SJSA1 (cell line): Measurements from ENCODE around the gene NFIC. TPM values are rescaled to one million over a fixed set of nuclear protein-coding genes. Genes with fewer than 3 reads are reported as not detected.
"Not testable (repeated sequence)": the region's sequence is repeated elsewhere in the genome, so short reads cannot be mapped to it uniquely, and the experiment has no call there.

Experiments used
- DNase-seq, 2 experiments: peaks; one replicate each; pipeline ENCODE4 v3.0.0-alpha.2; 2015 to 2020; ENCODE audit warnings: low spot score in 2 of 2, low read depth in 1 of 2
- H3K27ac ChIP-seq: fragments of 250-450 bp; sonication (Bioruptor Pico); 2 replicates; pipeline ENCODE4 v1.5.1; 2020; ENCODE audit warnings: mild to moderate bottlenecking, moderate library complexity
- H3K27me3 ChIP-seq: fragments of 250-450 bp; sonication (Bioruptor Pico); replicated peaks from 2 replicates; pipeline ENCODE4 v1.5.1; 2020; ENCODE audit warnings: mild to moderate bottlenecking, moderate library complexity
- H3K36me3 ChIP-seq: fragments of 250-450 bp; sonication (Bioruptor Pico); 2 replicates; pipeline ENCODE4 v1.5.1; 2020; ENCODE audit warnings: mild to moderate bottlenecking
- H3K4me1 ChIP-seq: fragments of 250-450 bp; sonication (Bioruptor Pico); replicated peaks from 2 replicates; pipeline ENCODE4 v1.6.1; 2021; ENCODE audit warnings: mild to moderate bottlenecking
- H3K4me3 ChIP-seq: fragments of 250-450 bp; sonication (Bioruptor Pico); 2 replicates; pipeline ENCODE4 v1.5.1; 2020; ENCODE audit warnings: mild to moderate bottlenecking
- H3K9me3 ChIP-seq: fragments of 250-450 bp; sonication (Bioruptor Pico); replicated peaks from 2 replicates; pipeline ENCODE4 v1.5.1; 2020; ENCODE audit warnings: mild to moderate bottlenecking
- total RNA-seq: library from RNA; depleted of rRNA; stranded (reverse); fragments of >200 nt; shearing (Covaris generic); gene quantifications from 2 replicates; pipeline ENCODE4 v1.2.3, GENCODE V29; 2014

NFIC gene
- total RNA-seq, 1 experiment from 2014 or later: 27.6 TPM

DNA sequence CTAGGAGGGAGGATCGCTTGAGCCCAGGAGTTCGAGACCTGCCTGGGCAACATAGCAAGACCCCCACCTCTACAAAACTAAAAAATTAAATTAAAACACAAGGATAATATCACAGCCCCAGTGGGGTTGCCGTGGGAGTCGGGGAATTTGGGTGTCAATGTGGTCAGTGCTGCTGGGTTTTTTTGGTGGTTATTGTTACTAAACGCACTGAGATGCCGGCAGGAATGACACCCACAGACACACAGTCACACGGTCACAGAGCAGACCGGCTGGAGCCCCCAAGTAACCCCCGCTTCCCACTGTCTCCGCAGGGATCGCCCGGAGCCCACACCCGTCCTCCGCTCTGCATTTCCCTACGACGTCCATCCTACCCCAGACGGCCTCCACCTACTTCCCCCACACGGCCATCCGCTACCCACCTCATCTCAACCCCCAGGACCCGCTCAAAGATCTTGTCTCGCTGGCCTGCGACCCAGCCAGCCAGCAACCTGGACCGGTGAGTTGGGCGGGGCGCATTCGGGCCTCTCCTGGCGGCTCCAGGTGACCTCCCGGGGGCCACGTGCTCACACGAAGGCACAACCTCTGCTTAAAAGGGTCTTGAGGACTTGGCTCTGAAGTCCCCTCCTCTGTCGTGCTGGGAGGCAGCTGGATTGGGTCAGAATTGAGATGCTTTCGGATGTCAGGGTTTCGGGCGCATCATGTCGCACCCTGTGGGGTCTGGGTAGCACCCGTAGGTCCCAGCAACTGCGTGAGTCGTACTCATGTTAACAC, 86.0 kb downstream of the NFIC start:
- DNase-seq: peak in 1 of 2 experiments; percentile 42
- Histone ChIP-seq H3K27ac (no peak overlapping the region), H3K27me3 (no peaks in the 10 kb centered on the region), H3K4me3 (no peak overlapping the region), H3K4me1 (peaks cover 8% of the 10 kb centered on the region), H3K36me3 (peaks cover 86% of the 10 kb centered on the region), H3K9me3 (no peaks in the 10 kb centered on the region)

DNA sequence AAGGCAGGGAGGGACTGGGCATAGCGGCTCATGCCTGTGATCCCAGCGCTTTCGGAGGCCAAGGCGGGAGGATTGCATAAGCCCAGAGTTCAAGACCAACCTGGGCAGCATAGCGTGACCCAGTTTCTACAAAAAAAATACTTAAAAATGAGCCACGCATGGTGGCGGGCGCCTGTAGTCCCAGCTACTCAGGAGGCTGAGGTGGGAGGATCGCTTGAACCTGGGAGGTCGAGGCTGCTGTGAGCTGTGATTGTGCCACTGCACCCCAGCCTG, 86.5 kb downstream of the NFIC start:
- DNase-seq, H3K9me3 ChIP-seq, H3K27ac ChIP-seq, H3K27me3 ChIP-seq, H3K4me3 ChIP-seq, H3K4me1 ChIP-seq: not testable (repeated sequence)
- peaks cover 86% of the 10 kb centered on the region for H3K36me3 ChIP-seq

DNA sequence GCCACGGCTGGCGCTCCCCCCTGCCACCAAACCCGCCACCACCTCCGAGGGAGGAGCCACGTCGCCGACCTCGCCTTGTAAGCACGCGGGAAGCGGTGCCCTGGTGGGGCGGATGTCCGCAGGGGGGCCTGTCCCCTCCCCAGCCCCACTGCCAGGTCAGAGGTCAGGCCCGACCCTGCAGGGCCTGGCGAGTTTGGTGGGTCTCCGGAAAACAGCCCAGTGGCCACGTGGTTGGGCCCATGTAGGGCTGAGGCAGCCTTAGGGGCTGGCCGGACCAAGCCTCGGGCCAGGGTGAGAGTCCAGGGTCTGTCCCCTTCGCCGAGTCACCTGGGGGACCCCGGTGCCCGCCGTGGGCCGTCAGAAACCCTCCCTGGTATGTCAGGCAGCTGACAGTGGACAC, 87.5 kb downstream of the NFIC start:
- H3K27ac ChIP-seq: no peak overlapping the region

DNA sequence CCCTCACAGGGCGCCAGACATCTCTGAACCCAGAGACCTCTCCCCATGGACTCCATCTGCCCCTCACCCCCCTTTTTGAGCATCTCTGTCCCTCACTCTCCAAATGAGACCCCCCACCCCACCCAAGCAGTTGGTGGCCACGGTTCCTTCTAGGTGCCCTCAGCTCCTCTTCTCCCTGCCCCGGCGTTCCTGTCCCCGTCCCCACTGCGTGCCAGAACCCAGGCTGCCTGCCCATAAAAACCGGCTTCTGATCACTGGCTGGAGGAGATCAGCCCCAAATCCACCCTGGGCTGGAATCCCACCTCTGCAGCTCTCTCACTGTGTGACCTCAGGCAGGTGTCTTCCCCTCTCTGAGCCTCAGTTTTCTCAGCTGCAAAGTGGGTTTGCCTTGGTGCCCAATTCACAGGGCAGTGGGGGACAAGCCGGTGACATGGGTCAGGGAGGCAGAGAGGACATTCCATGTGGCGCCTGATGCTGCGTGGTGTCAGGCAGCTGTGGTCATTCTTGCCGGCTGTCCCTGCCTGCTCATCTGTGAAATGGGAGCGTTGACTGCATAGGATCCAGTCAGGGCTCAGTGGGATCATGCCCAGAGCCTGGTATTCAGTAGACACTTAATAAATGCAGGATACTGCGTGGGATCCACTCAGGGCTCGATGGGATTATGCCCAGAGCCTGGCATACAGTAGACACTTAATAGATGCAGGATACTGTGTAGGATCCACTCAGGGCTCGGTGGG, 88.4 kb downstream of the NFIC start:
- no peak for DNase-seq
- no peak overlapping the region for H3K27ac ChIP-seq
- H3K4me1 ChIP-seq: peaks cover 8% of the 10 kb centered on the region

More for the DNA sequence above, 87.5 kb downstream of the NFIC start:
- H3K27me3 ChIP-seq: no peaks in the 10 kb centered on the region
- peaks cover 84% of the 10 kb centered on the region for H3K36me3 ChIP-seq
- H3K4me3 ChIP-seq: no peak overlapping the region
- no peaks in the 10 kb centered on the region for H3K9me3 ChIP-seq
- peaks cover 8% of the 10 kb centered on the region for H3K4me1 ChIP-seq
- no peak for DNase-seq

DNA sequence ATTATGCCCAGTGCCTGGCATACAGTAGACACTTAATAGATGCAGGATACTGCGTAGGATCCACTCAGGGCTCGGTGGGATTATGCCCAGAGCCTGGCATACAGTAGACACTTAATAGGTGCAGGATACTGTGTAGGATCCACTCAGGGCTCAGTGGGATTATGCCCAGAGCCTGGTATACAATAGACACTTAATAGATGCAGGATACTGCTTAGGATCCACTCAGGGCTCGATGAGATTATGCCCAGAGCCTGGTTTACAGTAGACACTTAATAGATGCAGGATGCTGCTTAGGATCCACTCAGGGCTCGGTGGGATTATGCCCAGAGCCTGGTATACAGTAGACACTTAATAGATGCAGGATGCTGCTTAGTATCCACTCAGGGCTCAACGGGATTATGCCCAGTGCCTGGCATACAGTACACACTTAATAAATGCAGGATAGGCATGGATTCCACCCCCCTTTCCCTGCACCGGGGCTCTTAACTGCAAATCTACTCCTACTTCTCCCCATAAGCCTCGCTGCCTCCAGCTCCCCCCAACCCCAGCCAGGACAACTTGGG, 89.1 kb downstream of the NFIC start:
- H3K4me3 ChIP-seq: no peak overlapping the region
- H3K36me3 ChIP-seq: peaks cover 83% of the 10 kb centered on the region
- H3K27me3 ChIP-seq: no peaks in the 10 kb centered on the region
- no peak overlapping the region for H3K27ac ChIP-seq
- H3K4me1 ChIP-seq: peaks cover 8% of the 10 kb centered on the region
- DNase-seq: no peak
- no peaks in the 10 kb centered on the region for H3K9me3 ChIP-seq

More for the DNA sequence above, 88.4 kb downstream of the NFIC start:
- Histone ChIP-seq H3K4me3 (no peak overlapping the region), H3K36me3 (peaks cover 83% of the 10 kb centered on the region), H3K9me3 (no peaks in the 10 kb centered on the region), H3K27me3 (no peaks in the 10 kb centered on the region)

DNA sequence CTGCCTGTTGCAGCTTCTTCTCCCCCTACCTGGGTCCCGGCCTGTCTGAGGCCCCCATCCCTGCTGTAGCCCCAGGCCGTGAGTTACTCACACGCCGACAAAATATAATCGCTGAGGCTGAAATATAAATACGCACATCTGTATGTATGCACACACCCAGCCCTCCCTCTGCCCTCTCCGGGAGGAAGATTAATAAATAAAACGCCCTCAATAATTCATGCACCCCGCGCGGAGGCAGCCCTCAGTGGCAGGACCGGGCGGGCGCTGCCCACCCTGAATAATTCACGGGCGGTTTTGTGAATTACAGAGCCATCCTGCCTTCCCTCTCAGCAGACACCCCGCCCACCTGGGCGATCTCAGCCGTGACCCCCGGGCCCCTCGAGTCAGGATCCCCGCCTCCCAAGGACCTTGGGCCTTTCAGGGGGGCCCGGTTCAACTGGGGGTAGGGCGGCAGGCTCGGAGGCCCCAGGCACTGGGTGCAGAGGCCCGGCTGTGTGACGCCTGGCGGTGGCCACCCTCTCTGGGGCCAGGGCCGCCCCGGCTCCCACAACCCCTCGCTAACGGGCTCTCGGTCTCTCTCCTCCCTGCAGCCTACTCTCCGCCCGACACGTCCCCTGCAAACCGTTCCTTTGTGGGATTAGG, 89.7 kb downstream of the NFIC start:
- Histone ChIP-seq H3K9me3 (no peaks in the 10 kb centered on the region), H3K27ac (no peak overlapping the region), H3K4me3 (no peak overlapping the region), H3K27me3 (no peaks in the 10 kb centered on the region), H3K36me3 (peaks cover 87% of the 10 kb centered on the region), H3K4me1 (peaks cover 8% of the 10 kb centered on the region)
- no peak for DNase-seq

DNA sequence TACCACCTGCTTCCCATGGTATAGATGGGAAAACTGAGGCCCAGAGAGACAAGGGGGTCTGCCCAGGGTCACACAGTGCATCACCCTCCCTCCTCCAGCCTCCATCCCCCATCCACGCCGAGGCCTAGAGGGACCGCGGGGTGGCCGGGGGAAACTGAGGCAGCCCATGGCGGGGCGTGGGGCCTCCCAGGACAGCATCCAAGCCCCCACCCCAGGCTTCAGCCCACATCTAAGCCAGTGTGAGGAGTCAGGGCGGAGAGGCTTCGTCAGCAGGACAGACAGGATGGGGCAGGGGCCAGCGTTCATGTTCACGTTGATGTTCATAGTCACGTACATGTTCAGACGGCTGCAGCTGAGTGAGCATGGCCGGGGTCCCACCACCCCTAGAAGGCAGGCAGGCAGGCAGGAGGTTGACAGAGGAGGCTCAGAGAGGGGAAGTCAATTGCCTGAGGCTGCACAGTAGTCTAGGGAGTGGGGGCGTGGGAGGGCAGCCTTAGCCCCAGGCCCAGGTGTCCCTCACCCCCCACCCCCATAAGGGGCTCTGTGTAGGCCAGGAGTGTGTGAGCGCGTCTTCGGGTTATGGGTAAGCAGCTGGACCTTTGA, 90.6 kb downstream of the NFIC start:
- no peak overlapping the region for H3K4me3 ChIP-seq
- DNase-seq: no peak
- peaks cover 84% of the 10 kb centered on the region for H3K36me3 ChIP-seq
- no peaks in the 10 kb centered on the region for H3K27me3 ChIP-seq
- no peak overlapping the region for H3K27ac ChIP-seq
- no peaks in the 10 kb centered on the region for H3K4me1 ChIP-seq
- H3K9me3 ChIP-seq: no peaks in the 10 kb centered on the region

DNA sequence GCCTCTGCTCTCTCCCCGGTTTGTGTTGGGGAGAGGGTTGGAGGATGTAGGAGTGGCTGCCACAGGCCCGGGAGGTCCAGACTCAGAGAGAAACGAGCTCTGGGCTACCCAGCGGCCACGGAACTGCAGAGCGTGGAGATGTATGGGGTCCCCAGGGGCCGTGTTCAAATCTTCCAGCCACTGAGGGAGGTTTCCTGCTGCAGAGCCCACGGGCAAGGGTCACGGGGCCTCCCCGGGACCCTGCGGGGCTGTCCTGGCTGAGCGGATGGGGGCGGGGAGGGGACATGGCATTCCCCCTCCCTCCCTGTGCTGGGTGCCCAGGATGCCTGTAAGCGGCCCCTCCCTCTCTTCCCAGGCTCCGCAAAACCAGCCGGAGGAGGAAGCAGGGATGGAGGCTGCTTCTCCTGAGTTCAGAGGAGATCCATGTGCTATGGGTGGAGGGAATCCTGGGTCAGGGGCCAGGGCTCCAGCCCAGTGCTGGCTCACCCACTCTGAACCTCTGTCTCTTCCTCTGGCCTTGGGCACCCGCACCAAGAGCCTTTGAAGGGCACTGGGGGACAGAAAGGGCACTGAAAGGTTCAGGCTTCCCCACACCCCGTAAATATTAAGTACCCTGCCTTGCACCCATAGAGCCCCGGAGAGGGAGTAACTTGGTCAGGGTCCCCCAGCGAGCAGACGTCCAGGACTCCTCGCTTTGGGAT, 91.3 kb downstream of the NFIC start:
- H3K4me1 ChIP-seq: no peaks in the 10 kb centered on the region
- H3K36me3 ChIP-seq: peaks cover 82% of the 10 kb centered on the region
- H3K27ac ChIP-seq: no peak overlapping the region
- no peaks in the 10 kb centered on the region for H3K9me3 ChIP-seq
- H3K4me3 ChIP-seq: no peak overlapping the region
- DNase-seq: no peak
- H3K27me3 ChIP-seq: no peaks in the 10 kb centered on the region

DNA sequence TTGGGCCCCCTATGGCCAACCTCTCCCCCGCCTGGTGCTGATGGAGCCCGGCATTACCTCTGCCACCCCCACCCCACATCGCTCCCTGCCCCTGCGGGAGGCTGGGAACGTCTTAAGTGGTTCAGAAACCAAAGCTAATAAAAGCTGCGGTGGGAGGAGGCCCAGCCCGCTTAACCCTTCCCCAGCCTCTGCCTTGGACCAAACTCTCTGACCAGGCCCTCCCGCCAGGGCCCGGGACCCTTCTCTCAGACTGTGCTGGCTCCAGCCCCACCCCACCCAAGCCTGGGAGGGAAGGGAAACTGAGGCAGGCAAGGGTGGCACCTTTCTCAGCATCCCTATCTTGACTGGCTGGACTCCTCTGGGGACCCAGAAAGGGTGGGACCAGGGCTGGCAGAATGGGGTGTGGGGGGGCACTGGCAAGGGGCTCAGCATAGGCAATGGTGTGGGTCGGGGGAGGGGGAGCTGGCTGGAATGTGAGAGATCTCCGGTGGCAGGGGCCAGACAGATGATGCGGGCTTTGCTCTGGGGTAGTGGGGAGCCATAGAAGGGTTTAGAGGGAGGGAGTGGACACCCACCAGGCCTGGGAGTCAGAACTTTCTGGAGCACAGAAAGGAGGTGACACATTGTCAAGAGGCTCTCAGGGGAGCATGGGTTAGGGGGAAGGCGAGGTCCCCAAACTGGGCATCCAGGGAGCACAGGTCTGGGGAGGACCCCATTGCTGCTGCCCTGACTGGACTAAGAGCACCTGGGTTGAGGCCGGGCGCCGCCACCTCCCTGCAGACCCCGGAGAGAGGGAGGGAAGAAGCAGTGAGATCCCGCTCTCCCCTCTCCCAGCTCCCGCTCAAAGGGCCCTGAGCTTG, 92.1 kb downstream of the NFIC start:
- Histone ChIP-seq H3K36me3 (peaks cover 80% of the 10 kb centered on the region), H3K4me1 (no peaks in the 10 kb centered on the region), H3K27me3 (no peaks in the 10 kb centered on the region), H3K4me3 (no peak overlapping the region), H3K9me3 (no peaks in the 10 kb centered on the region), H3K27ac (no peak overlapping the region)
- DNase-seq: no peak

DNA sequence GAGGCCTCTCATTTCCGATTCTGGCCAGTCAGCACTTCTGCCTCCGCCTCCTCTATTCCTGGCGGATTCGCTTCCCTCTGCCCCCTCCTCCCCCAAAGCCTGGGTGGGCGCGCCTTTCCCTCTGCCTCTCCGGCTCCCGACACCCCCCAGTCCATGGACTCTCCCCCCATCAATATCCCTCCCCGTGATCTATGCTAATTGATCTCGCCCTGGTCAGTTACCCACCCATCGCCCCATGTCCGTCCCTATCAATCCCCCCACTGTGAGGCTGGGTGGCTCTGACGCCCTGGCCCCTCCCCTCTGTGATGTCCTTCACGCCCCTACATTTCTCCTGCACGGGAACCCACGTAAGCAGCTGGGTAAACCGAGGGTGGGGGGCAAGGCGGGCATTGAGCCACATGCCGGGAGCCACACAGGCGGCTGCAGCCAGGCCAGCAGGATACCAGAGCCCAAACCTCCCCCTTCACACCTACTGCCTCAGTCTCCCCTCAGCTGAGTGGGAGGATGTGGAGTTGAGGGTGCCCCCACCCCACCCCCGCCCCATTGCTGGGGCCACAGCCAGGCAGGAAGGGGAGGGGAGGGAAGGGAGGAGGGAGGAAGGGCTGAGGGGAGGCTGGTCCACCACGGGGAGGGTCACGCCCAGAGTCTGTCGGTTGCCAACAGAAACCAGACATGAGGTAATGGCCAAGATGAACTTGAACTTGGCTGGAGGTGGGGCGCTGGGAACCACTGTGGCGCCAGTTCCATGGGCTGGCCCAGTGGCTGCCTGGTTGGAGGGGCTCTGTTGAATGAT, 92.9 kb downstream of the NFIC start:
- H3K27ac ChIP-seq: no peak overlapping the region
- H3K4me3 ChIP-seq: no peak overlapping the region
- no peak for DNase-seq
- H3K9me3 ChIP-seq: no peaks in the 10 kb centered on the region
- no peaks in the 10 kb centered on the region for H3K27me3 ChIP-seq
- H3K4me1 ChIP-seq: no peaks in the 10 kb centered on the region
- peaks cover 76% of the 10 kb centered on the region for H3K36me3 ChIP-seq

DNA sequence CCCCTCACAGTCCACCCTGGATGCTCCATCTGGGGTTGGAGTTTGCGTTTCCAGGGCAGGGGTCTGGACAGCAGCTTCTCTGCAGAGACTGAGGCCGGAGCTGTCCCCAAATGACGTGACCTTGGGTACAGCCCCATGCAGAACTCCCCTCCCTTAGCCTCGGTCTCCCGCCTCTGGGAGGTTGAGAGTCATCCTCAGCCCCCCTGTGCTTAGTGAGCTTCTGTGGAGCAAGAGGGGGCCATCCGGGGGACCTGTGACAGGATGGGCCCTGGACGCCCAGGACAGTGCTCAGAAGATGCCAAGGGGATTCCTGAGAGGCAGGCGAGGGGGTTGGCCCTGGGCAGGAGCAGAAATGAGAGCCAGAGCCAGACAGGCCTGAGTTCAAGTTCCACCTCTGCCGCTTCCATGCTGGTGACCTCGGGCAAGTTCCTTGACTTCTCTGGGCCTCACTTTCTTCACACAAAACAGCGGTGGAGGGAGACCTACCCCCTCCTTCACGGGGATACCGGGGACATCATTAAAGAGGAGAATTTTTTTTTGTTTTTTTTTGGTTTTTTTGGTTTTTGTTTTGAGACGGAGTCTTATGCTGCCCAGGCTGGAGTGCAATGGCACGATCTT, 93.7 kb downstream of the NFIC start:
- Histone ChIP-seq H3K36me3 (peaks cover 68% of the 10 kb centered on the region), H3K4me1 (no peaks in the 10 kb centered on the region), H3K4me3 (no peak overlapping the region), H3K27me3 (no peaks in the 10 kb centered on the region), H3K27ac (no peak overlapping the region), H3K9me3 (no peaks in the 10 kb centered on the region)
- no peak for DNase-seq
